ENCODE measurements around the gene ELF4.

The ELF4 gene

GRCh38 chrX:130032552-130032951 is 77.7 kb downstream of the ELF4 start:
- no peak for DNase-seq

- DNase-seq, result no peak
These were observed 79.5 kb downstream of the ELF4 start for GRCh38 chrX:130030826-130031225.

- DNase-seq, result peak; percentile 17
These were observed 82.1 kb downstream of the ELF4 start for GRCh38 chrX:130028196-130028595.

- no peak for DNase-seq
These were observed 82.7 kb downstream of the ELF4 start for GRCh38 chrX:130027569-130027968.

- DNase-seq, result no peak
These were observed 85.0 kb downstream of the ELF4 start for GRCh38 chrX:130025256-130025655.

GRCh38 chrX:130024127-130024526 is 86.2 kb downstream of the ELF4 start:
- DNase-seq, result peak; percentile 41

GRCh38 chrX:130020661-130021324 is 89.5 kb downstream of the ELF4 start:
- DNase-seq, result no peak

- DNase-seq, result no peak
These were observed 92.2 kb downstream of the ELF4 start for GRCh38 chrX:130018143-130018542.

GRCh38 chrX:130015181-130015580 is 95.1 kb downstream of the ELF4 start:
- DNase-seq, result no peak

All from fibroblast of skin of right quadriceps (primary cell).